ENCODE measurements around the gene GRAMD1B.
A peak's percentile ranks its signal among the peaks of the same experiment; 100 is the strongest.
"Not testable (repeated sequence)": the region's sequence is repeated elsewhere in the genome, so short reads cannot be mapped to it uniquely, and the experiment has no call there.

Gene GRAMD1B

DNA sequence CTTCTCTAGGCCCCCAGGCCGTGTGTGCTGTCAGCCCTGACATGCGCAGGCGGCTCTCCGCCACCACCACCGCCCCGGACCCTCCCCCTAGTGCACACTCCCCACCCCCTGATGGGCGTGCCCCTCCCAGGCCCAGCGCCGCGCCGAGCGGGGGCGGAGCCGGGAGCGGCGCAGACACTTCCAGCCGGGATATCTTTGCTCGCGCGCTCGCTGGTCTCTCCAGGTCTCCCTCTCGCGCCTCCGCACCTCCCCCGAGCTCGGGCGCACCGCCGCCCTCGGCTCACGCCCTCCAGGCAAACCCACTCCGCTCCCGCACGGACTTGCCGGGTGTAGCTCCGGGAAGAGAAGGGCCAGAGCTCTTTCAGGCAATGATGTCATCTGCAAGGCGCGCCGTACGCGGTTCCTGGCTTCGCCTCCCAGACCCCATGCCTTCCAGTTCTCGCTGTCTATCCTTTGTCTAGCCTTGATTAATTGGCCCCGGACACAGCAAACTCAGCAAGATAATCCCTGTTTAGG is 224.6 kb downstream of the GRAMD1B start, which contains the start of gene SCN3B:
SCN3B (minus strand) TSS at position 59 of the 516 bp plus-strand sequence. CDS start 823 bp downstream, outside the sequence.
- peak; percentile 63 for DNase-seq

DNA sequence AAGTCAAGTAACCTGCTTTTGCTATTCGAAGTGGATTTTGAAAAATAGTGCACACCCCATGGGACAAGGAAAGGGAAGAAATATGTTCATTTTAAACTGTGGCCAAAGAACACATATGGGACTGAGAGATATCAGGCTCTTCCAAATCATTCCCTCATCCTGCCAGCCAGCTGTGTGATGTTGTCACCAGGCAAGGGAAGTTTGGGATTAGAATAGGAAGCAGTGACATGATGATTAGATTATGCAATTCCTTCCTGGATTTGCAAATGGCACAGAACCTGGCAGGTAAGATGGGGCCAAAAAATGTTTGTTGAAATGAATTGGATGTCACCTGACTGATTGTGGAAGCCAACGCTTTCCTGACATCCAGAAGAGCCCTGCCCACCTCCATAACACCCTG is 229.2 kb downstream of the GRAMD1B start:
- DNase-seq: no peak

DNA sequence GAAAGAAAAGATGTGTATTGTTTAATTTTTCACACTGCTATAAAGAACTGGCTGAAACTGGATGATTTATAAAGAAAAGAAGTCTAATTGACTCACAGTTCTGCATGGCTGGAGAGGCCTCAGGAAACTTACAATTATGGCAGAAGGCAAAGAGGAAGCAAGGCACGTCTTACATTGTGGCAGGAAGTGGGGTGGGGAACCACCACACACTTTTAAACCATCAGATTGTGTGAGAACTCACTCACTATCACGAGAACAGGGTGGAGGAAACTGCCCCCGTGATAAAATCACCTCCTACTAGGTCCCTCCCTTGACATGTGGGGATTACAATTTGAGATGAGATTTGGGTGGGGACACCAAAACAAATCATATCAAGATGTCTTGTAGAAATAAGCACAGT is 229.9 kb downstream of the GRAMD1B start:
- DNase-seq: not testable (repeated sequence)

DNA sequence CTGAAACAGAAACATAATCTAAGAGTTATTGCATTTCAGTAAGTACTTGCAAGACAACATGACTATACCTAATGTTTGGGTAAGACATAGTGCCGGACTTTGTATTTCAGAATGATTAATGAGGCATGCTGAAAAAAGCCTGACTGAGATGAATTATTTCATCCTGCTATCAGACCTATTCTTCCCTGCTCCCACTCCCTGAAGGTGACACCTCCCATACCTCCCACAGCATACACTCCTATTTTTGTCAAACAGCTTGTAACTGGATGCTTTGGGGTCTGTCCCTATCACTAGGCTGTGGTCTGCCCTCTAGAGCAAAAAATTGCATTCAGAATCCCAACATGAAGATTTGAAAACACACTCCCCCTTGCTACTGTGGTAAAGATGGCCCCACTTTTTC is 235.2 kb downstream of the GRAMD1B start:
- DNase-seq: no peak

DNA sequence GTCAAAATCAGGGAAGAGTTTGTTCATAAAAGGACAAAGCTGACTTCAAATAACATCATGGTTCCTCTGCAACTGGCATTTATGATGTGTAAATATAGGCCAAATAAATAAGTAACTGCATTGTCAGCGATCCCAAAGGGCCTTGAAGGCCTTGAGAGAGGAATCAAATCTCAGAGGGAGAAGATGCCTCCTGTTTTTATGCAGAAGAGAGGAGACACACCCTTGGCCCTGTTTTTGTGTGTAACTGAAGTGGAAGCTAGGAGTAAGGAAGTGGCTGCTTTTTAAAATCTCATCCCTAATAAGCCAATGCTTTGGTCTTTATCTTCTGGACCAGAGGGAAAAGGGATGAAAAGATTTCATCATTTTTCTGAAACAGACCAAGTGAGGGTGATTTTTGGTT is 240.0 kb downstream of the GRAMD1B start:
- DNase-seq: no peak

DNA sequence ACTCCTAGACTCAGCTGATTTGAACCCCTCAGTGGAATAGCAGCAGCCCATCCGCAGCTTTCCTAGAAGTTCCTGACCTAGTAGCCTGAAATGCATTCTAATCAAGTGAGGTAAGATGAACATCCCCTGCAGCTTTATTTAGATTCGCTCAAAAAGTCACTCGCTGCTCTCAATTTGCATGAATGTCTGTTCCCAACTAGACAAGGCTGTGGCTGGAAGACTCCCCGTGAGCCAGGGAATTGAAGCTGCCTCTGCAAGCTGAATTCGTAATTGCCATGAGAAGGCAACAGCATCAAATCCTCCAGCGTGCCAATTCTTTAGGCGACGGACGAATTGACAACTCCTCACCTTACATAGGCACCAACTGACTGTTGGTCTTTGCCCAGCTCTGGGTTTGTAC is 241.5 kb downstream of the GRAMD1B start:
- no peak for DNase-seq

DNA sequence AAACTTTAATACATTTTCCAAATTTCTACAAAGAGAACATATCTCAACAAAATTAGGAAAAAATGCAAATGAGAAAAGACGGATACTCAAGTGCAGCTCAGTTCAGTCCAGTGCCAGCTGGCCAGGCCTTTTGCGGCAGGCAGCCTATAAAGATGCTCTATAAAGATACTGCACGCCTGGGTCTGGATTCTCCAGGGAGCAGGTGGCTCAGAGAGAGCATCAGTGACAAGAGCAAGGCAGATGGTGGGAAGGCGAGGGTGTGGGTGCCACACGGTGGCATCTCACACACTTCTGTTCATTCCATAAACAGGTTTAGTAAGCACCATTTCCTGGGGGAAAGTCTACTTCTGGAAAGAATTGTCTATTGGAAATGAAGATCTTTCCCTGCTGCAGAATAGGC is 242.5 kb downstream of the GRAMD1B start:
- DNase-seq: no peak

DNA sequence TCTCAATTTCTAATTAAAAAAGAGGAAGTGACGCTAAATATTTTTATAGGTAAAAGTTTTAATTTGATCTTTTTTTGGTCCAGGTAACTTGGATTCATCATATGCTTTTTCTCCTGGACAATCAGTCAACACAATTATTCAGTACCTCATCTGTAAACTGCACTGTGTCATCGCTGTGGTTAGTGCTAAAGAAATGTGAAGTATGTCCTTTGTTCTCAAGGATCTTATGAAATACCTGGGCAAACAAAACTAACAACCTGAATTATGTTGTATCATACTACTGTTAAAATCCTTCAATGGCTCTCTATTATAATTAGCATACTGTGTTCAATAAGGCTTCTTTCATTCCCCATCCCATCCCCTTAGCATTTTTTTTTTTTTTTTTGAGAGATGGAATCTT is 244.2 kb downstream of the GRAMD1B start:
- no peak for DNase-seq
